Fibroblast of lung (primary cell): ENCODE measurements around the gene KCNT1. TPM values are rescaled to one million over a fixed set of nuclear protein-coding genes. Genes with fewer than 3 reads are reported as not detected.

ENCODE experiments used
- DNase-seq, 2 donors: peaks; one replicate each; pipeline versions ENCODE4 v3.0.0 to v3.0.0-alpha.2; 2010; ENCODE audit warnings: low read depth in 2 of 2
- H2AFZ ChIP-seq: 2 replicates; pipeline ENCODE4 v1.5.1; 2012; ENCODE audit warnings: low read length, control low read depth, inconsistent platforms
- H3K27ac ChIP-seq: 2 replicates; pipeline ENCODE4 v1.5.1; 2011; ENCODE audit warnings: low read length, control low read depth; ENCODE audit not compliant: insufficient read depth
- H3K27me3 ChIP-seq: 2 replicates; pipeline ENCODE4 v1.5.1; 2011; ENCODE audit warnings: mild to moderate bottlenecking, low read length; ENCODE audit not compliant: control insufficient read depth, insufficient read depth
- H3K36me3 ChIP-seq: 2 replicates; pipeline ENCODE4 v1.5.1; 2011; ENCODE audit warnings: low read length; ENCODE audit not compliant: control insufficient read depth, insufficient read depth
- H3K4me1 ChIP-seq: 2 replicates; pipeline ENCODE4 v1.5.1; 2011; ENCODE audit warnings: low read length; ENCODE audit not compliant: control insufficient read depth, insufficient read depth; ENCODE audit errors: extremely low read depth
- H3K4me2 ChIP-seq: 2 replicates; pipeline ENCODE4 v1.5.1; 2011; ENCODE audit warnings: low read length, control low read depth; ENCODE audit not compliant: insufficient read depth; ENCODE audit errors: extremely low read depth
- H3K4me3 ChIP-seq, 4 experiments: fragments of 200-600 bp in 1 of 4; sonication (generic) in 1 of 4; replicated peaks in 1 of 4; 2 replicates each; pipeline ENCODE4 v1.5.1; 2011 to 2016; ENCODE audit warnings: low read length in 4 of 4, low read depth in 3 of 4, mild to moderate bottlenecking in 3 of 4, control low read depth in 2 of 4, inconsistent platforms in 1 of 4, mixed read lengths in 1 of 4; ENCODE audit not compliant: insufficient read depth in 1 of 4; ENCODE audit errors: control extremely low read depth in 1 of 4
- H3K79me2 ChIP-seq: 2 replicates; pipeline ENCODE4 v1.5.1; 2012; ENCODE audit warnings: mild to moderate bottlenecking, low read length, inconsistent platforms; ENCODE audit not compliant: control insufficient read depth, insufficient read depth
- H3K9ac ChIP-seq: 2 replicates; pipeline ENCODE4 v1.5.1; 2011; ENCODE audit warnings: mild to moderate bottlenecking, low read length, control low read depth; ENCODE audit not compliant: insufficient read depth
- H3K9me3 ChIP-seq: 2 replicates; pipeline ENCODE4 v1.5.1; 2012; ENCODE audit warnings: low read depth, low read length; ENCODE audit not compliant: control insufficient read depth, insufficient read depth
- H4K20me1 ChIP-seq: 2 replicates; pipeline ENCODE4 v1.5.1; 2011; ENCODE audit warnings: low read length; ENCODE audit not compliant: control insufficient read depth, insufficient read depth; ENCODE audit errors: extremely low read depth
- EZH2 ChIP-seq: IDR thresholded peaks from 2 replicates; pipeline ENCODE4 v1.5.1; 2012; ENCODE audit warnings: low read length, control low read depth, mild to moderate bottlenecking; ENCODE audit errors: missing control alignments
- polyA plus RNA-seq, 2 donors: library from polyadenylated mRNA; depleted of rRNA in 1 of 2; stranded (reverse) in 1 of 2; unstranded in 1 of 2; fragments of >200 nt; gene quantifications; 2 replicates each; pipeline ENCODE4 v1.2.1, GENCODE V29; 2011 to 2012; ENCODE audit warnings: missing spikeins in 1 of 2
- total RNA-seq: library from RNA; depleted of rRNA; stranded (reverse); fragments of >200 nt; gene quantifications from 2 replicates; pipeline ENCODE4 v1.2.1, GENCODE V29; 2014
- TF ChIP-seq, protein P1 (sequence below), 2 donors: IDR thresholded peaks in 1 of 2; conservative IDR thresholded peaks in 1 of 2; 1 replicate in 1 of 2; 2 replicates in 1 of 2; pipeline ENCODE4 v1.5.1; 2011 to 2012; ENCODE audit warnings: low read length in 2 of 2, control low read depth in 1 of 2, inconsistent platforms in 1 of 2, low read depth in 1 of 2, mild to moderate bottlenecking in 1 of 2

KCNT1 gene
- total and polyA plus RNA-seq, 2 donors (not counting 1 experiment from before 2014, with no cell fraction given) = not detected

DNA sequence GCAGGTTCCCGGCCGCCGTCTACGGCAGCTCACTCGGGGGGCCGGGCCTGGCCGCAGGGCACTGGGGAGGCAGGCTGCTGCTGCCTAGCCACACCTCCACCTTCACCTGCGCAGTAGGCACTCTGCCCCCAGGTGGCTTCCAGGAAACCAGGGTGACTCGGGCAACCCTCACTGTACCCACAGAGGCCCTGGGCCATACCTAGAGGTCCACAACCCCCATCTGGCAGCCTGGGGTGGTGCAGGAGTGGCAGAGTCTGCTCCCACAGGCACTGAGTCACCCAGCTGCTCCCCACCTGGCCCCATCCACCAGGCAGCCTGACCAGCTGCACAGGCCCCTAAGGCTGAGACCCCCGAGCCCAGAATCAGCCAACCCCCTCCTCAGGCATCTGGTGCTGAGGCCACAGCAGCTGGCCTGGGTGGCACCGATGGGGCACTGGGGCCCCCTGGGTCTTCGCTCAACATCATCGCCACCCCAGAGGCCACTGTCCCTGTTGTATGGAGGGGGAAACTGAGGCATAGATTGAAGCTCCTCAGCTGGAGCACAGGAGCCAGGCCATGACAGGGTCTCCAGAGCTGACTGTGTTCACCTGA is 70.2 kb downstream of the KCNT1 start:
- Histone ChIP-seq H3K79me2 (no peaks in the 10 kb centered on the region), H2AFZ (no peak overlapping the region), H3K27ac (no peak overlapping the region), H3K9me3 (peaks cover 2% of the 10 kb centered on the region), H3K4me3 (no peak overlapping the region), H3K4me2 (no peak overlapping the region), H3K27me3 (no peaks in the 10 kb centered on the region), H3K36me3 (no peaks in the 10 kb centered on the region), H4K20me1 (no peaks in the 10 kb centered on the region), H3K4me1 (no peaks in the 10 kb centered on the region), H3K9ac (no peak overlapping the region)
- TF ChIP-seq, protein P1, sequence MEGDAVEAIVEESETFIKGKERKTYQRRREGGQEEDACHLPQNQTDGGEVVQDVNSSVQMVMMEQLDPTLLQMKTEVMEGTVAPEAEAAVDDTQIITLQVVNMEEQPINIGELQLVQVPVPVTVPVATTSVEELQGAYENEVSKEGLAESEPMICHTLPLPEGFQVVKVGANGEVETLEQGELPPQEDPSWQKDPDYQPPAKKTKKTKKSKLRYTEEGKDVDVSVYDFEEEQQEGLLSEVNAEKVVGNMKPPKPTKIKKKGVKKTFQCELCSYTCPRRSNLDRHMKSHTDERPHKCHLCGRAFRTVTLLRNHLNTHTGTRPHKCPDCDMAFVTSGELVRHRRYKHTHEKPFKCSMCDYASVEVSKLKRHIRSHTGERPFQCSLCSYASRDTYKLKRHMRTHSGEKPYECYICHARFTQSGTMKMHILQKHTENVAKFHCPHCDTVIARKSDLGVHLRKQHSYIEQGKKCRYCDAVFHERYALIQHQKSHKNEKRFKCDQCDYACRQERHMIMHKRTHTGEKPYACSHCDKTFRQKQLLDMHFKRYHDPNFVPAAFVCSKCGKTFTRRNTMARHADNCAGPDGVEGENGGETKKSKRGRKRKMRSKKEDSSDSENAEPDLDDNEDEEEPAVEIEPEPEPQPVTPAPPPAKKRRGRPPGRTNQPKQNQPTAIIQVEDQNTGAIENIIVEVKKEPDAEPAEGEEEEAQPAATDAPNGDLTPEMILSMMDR (conservative IDR thresholded peaks at IDR 0.05 in 1 of 2, IDR thresholded peaks at IDR 0.05 in 1 of 2; ENCODE audit: low read depth in 1 of 2, low read length in 2 of 2) = no peak
- TF ChIP-seq EZH2 = no peak
- DNase-seq = no peak

DNA sequence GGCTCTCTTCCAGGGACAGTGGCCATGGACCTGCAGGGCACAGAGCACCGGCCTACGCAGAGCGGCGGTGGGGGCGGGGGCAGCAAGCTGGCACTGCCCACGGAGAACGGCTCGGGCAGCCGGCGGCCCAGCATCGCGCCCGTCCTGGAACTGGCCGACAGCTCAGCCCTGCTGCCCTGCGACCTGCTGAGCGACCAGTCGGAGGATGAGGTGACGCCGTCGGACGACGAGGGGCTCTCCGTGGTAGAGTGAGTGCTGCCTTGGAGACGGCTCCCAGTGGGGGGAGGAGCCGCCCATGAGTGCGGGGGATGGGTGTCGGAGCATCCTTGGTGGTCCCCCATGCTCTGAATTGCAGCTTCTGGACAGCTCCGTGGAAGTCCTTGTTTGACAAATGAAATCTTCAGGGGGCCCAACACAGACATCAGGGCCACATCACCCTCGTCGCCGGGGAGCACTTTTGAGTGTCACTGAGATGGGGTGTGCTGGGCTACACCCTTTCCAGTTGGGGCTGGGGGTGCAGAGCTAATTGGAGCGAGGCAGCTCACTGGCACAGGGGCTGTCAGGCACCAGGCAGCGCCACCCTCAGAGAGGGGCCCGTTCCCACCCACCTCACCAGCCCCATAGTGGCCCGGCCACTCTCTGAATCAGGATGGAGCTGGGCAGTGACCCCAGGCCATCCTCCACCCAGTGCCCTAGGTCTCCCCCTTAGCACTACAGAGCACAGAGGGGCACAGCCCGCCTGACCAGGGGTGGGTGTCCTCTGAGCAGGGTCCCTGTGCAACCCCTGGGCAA is 70.9 kb downstream of the KCNT1 start:
- Histone ChIP-seq H3K27ac (no peak overlapping the region), H3K4me1 (no peaks in the 10 kb centered on the region), H3K4me2 (no peak overlapping the region), H3K79me2 (no peaks in the 10 kb centered on the region), H3K9ac (no peak overlapping the region), H3K27me3 (no peaks in the 10 kb centered on the region), H4K20me1 (no peaks in the 10 kb centered on the region), H2AFZ (no peak overlapping the region), H3K9me3 (peaks cover 2% of the 10 kb centered on the region), H3K4me3 (no peak overlapping the region), H3K36me3 (no peaks in the 10 kb centered on the region)
- DNase-seq = no peak
- no peak for TF ChIP-seq EZH2
- TF ChIP-seq, protein P1 (conservative IDR thresholded peaks at IDR 0.05 in 1 of 2, IDR thresholded peaks at IDR 0.05 in 1 of 2; ENCODE audit: low read depth in 1 of 2, low read length in 2 of 2) = no peak

DNA sequence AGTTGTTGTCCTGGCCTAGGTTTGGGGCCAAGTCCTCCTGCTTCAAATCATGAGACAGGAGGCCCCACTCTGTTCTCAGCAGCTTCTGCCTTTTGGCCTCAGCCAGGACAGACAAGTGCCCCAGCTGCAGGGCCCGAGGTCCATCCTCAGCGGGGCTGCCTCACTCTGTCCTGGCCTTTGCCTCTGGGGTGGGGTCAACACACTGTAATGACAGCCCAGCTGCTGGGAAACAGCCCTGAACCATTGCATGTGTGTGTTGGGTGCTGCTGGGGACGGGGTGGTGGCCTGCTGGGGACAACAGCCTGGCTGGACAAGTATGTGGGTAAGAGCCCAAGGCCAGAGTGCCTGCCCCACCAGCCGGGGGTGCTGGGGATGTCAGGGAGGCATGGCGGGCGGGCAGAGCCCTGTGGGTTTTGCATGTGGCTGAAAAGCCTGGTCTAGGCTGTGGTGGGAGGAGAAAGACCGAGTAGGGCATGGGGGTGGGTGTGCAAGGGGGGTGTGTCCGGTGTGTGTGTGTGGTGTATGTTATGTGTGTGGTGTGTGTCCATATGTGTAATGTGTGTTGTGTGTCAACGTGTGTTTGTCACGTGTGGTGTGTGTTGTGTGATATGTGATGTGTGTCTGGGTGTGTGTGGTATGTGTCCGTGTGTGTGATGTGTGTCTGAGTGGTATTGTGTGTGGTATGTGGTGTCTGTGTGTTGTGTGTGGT is 71.7 kb downstream of the KCNT1 start:
- H3K27ac ChIP-seq = no peak overlapping the region
- no peaks in the 10 kb centered on the region for H3K4me1 ChIP-seq
- no peaks in the 10 kb centered on the region for H3K79me2 ChIP-seq
- no peak overlapping the region for H2AFZ ChIP-seq
- no peaks in the 10 kb centered on the region for H3K27me3 ChIP-seq
- no peak for DNase-seq
- H4K20me1 ChIP-seq = no peaks in the 10 kb centered on the region
- H3K9me3 ChIP-seq = peaks cover 2% of the 10 kb centered on the region
- no peaks in the 10 kb centered on the region for H3K36me3 ChIP-seq
- H3K9ac ChIP-seq = no peak overlapping the region
- H3K4me3 ChIP-seq = no peak overlapping the region
- H3K4me2 ChIP-seq = no peak overlapping the region
- TF ChIP-seq, protein P1 (conservative IDR thresholded peaks at IDR 0.05 in 1 of 2, IDR thresholded peaks at IDR 0.05 in 1 of 2; ENCODE audit: low read depth in 1 of 2, low read length in 2 of 2) = no peak
- no peak for TF ChIP-seq EZH2
